Epithelial cell of prostate (primary cell): ENCODE results near the gene SERINC5.

Experiments used
- DNase-seq: peaks from one replicate; pipeline ENCODE4 v3.0.0-alpha.2; 2011; ENCODE audit warnings: low read depth, low spot score
- H3K27ac ChIP-seq: fragments of 450-650 bp; 2 replicates; pipeline ENCODE4 v1.5.1; 2017; ENCODE audit warnings: mild to moderate bottlenecking

SERINC5 gene

DNA sequence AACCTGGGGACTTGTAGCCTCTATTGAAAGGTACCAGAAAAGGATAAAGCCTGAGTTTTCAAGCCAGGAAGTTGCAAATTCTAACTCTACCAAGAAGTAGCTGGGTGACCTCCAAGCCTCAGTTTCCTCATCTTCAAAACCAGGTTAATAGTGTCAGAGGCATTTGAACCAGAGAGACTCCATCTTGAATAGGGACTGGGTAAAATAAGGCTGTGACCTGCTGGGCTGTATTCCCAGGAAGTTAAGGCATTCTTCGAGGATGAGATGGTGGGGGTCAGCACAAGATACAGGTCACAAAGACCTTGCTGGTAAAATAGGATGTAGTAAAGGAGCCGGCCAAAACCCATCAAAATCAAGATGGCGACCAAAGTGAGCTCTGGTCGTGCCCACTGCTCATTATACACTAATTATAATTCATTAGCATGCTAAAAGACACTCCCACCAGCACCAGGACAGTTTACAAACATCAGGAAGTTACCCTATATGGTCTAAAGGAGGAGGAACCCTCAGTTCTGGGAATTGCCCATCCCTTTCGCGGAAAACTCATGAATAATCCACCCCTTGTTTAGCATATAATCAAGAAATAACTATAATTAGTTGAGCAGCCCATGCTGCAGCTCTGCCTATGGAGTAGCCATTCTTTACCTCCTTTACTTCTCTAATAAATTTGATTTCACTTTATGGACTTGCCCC lies 3.8 kb upstream of the SERINC5 start:
- no peak for DNase-seq
- no peak overlapping the region for H3K27ac ChIP-seq

- no peak for DNase-seq
- peak overlapping the region; percentile 90 for H3K27ac ChIP-seq
Observed at GRCh38 chr5:80255431-80255810, 427 bp downstream of the SERINC5 start.

- H3K27ac ChIP-seq, result peak overlapping the region; percentile 90
- no peak for DNase-seq
Observed at GRCh38 chr5:80254767-80255430, 949 bp downstream of the SERINC5 start.

DNA sequence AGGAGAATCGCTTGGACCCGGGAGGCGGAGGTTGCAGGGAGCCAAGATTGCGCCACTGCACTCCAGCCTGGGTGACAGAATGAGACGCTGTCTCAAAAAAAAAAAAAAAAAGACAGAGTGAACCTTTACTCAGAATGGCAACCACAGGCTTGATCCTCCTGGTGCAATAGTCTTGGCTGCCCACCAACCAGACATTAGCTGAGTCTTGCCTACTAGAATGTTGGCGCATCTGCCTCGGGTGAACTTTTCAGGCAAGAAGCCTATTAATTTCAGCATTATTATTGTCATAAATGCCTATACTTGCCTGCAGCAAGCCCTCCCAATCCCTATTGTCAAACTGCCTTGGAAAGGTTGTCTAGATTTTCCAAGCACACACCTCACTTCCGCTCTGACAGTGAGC lies 4.2 kb downstream of the SERINC5 start:
- H3K27ac ChIP-seq, result peak overlapping the region; percentile 21
- DNase-seq, result peak; percentile 74

- H3K27ac ChIP-seq, result no peak overlapping the region
- DNase-seq, result no peak
Observed at GRCh38 chr5:80250801-80251200, 5.0 kb downstream of the SERINC5 start.

- no peak for DNase-seq
- no peak overlapping the region for H3K27ac ChIP-seq
Observed at GRCh38 chr5:80249901-80250300, 5.9 kb downstream of the SERINC5 start.

- no peak for DNase-seq
- peak overlapping the region; percentile 97 for H3K27ac ChIP-seq
Observed at GRCh38 chr5:80248378-80248777, 7.5 kb downstream of the SERINC5 start.

DNA sequence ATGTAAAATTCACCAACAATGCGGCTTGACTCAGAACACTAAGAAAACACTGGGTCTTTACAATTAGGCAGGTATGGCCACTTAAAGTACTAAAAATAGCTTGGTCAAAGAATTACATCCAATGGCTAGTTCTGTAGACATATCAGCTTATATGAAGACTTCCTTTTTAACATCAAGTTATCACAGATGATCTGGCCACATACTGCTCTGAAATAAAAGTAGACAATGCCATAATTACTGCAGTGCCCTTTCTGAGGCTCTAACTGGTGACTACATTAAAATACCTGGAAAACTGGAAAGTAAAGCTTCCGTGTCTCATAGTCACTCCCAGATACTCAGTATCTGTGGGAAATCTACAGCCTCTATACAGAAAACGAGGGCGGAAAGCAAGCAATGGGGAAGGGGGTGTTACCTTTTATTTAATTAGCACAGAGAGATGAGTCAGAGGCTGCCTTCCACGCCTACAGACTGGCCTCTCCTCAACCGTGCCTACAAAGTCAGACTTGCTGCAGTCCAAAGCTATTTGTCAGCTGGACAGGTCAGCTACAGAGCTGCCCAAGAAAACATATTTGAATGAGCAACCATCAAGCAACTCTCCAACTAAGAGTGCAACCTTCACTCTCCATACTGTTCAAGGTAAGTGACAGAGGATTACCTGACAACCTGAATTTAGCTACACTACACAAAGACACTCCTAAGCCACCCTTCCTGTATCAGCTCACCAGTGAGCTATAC lies 8.7 kb downstream of the SERINC5 start:
- peak; percentile 96 for DNase-seq

DNA sequence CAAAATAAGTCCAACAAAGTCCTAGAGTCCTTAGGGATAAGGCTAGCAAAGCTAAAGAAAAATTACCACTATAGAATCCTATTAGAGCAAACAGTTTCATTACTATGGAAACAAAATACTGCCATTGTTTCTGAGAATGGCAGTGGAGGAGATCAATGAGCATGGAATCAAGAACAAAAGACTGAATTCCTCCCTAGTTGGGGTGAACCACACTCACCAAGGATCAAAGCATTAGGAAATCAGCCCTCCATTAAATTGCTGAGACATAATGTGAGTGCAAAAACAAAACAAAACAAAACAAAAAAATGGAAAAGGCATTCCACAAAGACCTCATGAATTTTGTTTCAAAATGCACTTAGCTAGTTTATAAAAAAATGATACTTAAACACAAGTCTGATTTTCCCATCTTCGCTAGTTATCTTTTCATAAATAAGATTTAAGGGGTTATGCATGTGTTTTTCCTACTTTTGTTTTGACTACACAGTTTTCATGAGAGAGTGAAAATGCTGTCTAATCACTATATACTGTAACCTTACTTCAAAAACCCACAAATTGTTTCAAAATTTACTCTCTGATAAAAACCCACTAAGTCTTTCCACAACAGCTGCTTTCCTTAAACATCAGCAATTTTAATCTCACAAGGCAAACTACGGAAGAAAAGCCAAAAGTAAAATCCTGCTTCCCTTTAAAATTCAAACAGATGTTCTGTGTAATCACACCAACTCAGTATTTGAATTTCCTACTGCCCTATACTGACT lies 9.7 kb downstream of the SERINC5 start:
- DNase-seq, result no peak
- H3K27ac ChIP-seq, result peak overlapping the region; percentile 97

More for the DNA sequence above, 8.7 kb downstream of the SERINC5 start:
- H3K27ac ChIP-seq, result peak overlapping the region; percentile 97

- no peak overlapping the region for H3K27ac ChIP-seq
- DNase-seq, result no peak
Observed at GRCh38 chr5:80243567-80243966, 12.3 kb downstream of the SERINC5 start.

GRCh38 chr5:80242849-80243248 lies 13.0 kb downstream of the SERINC5 start:
- H3K27ac ChIP-seq, result no peak overlapping the region
- no peak for DNase-seq

- no peak for DNase-seq
- peak overlapping the region; percentile 13 for H3K27ac ChIP-seq
Observed at GRCh38 chr5:80240368-80240986, 15.4 kb downstream of the SERINC5 start.

- peak overlapping the region; percentile 13 for H3K27ac ChIP-seq
- DNase-seq, result no peak
Observed at GRCh38 chr5:80239680-80240367, 16.0 kb downstream of the SERINC5 start.

DNA sequence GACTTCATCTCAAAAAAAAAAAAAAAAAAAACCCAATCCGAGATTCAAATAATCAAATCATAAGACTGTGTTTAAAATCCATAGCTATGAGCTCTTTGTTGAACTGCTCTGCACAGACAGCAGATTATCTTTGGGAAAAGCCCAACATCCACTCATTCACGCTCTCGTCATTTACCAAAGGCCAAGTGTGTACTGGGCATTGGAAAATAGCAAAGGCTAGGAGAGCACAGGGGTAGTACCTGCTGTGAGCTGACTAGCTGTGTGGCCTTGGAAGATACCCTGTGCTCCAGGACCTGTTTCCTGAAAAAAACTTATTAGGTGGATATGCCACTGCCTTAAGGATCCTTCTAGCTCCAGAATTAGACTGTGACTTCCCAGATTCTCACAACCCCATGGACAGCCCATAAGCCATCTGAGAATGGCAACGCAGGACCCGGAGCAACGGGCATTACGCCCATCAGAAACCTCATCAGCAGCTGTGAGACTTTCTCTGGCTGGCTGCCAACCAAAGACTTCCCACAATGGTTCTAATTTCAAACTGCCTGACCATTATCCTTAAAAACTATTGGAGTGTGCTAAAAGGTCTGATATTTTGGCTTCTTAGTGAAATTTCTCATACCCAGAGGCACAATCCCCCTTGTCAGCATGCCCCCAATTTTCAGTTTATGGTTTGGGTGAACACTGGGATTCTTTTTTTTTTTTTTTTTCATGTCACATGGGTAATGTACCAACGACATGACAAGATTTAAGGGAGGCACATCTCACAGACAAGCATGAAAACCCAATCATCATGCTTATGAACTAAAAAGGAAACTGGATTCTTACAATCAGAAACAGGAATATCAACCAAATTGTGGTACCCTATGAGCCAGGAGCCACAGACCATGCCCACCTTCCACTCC lies 16.8 kb downstream of the SERINC5 start:
- H3K27ac ChIP-seq, result no peak overlapping the region
- DNase-seq, result no peak

DNA sequence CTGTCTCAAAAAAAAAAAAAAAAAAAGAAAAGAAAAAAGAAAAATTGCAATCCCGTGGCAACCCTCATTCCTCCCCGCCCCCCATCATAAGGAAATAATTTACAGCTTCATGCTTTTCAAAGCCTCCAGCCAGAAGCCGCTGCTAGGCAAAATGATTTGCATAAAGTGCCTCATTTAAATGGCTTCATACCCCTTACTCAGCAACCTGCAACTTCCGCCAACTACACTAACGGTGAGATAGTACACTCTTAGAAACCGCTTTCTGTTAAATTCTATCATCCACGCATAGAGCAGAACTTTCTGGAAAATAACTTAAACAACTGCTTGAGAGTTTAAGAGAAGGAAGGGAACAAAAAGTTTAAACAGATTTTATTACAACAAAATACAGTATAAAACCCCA lies 17.8 kb downstream of the SERINC5 start:
- DNase-seq, result no peak
- no peak overlapping the region for H3K27ac ChIP-seq

DNA sequence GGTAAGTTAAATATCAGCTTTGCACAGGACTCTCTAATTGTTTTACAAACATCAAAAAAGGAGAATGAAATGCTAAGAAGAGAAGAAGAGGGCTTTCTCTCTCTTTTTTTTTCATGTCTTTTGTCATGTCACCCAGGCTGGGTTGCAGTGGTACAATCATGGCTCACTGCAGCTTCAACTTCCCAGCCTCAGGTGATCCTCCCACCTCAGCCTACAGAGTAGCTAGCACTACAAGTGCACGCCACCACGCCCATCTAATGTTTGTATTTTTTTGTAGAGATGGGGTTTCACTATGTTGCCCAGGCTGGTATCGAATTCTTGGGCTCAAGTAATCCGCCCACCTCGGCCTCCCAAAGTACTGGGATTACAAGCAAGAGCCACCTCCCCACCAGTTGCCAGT lies 18.6 kb downstream of the SERINC5 start:
- DNase-seq, result no peak
- no peak overlapping the region for H3K27ac ChIP-seq

DNA sequence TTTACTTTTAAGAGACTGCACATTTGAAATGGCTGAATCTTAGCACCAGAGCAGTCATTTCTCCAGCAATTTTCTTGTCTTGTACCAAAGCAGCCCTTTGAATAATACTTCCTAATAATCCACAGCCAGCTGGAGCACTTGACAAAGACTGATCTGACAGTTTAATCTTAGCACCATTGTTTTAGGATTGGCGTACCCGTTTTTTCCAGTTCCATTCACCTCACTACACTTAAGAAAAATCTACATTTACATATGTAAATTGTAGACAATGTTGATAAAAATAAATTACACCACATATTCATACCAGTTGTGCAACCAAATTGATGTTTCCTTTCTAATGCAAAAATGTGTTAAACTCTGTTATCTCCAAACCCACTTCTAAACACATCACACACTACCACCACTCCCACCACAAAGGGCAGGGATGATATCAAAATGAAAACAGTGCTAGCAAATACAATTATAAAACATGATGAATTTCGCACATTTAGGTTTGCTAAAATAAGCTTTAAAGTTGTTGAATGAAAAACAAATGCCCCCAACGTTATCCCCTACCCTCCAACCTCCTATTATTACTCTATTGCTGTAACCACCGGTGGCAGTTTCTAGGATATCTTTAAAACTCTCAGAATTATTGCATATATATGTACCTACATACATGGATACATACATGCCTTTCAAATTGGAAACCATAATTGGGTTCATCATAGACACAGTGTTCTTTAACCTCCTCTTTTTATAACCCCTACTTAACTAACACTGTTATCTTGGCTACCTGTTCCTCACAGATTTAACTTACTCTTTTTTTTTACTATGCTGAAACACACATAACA lies 21.5 kb downstream of the SERINC5 start:
- H3K27ac ChIP-seq, result no peak overlapping the region
- no peak for DNase-seq

- H3K27ac ChIP-seq, result no peak overlapping the region
Observed at GRCh38 chr5:80231693-80232092, 24.2 kb downstream of the SERINC5 start.

More at GRCh38 chr5:80231693-80232092, 24.2 kb downstream of the SERINC5 start:
- DNase-seq, result no peak
